Right atrium auricular region (tissue), 2 donors: ENCODE data around the gene ONECUT3. TPM values are rescaled to one million over a fixed set of nuclear protein-coding genes. Genes with fewer than 3 reads are reported as not detected.
A peak's percentile ranks its signal among the peaks of the same experiment; 100 is the strongest.

Experiments used
- DNase-seq: peaks from one replicate; pipeline ENCODE4 v3.0.0-alpha.2; 2019; ENCODE audit warnings: low spot score
- H3K27ac ChIP-seq, 2 donors: fragments of 200-600 bp; sonication (generic); 1 replicate in 1 of 2; 2 replicates in 1 of 2; pipeline ENCODE4 v1.5.1; 2016 to 2019
- H3K27me3 ChIP-seq, 2 donors: fragments of 200-600 bp; sonication (generic); one replicate each; pipeline versions ENCODE4 v1.5.1 to v1.6.0; 2017 to 2019
- H3K36me3 ChIP-seq: fragments of 200-600 bp; sonication (generic); one replicate; pipeline ENCODE4 v1.5.1; 2016
- H3K4me1 ChIP-seq, 2 donors: fragments of 200-600 bp; sonication (generic); one replicate each; pipeline versions ENCODE4 v1.5.1 to v1.6.0; 2017 to 2019
- H3K4me3 ChIP-seq, 2 donors: fragments of 200-600 bp; sonication (generic); 1 replicate in 1 of 2; 2 replicates in 1 of 2; pipeline ENCODE4 v1.5.1; 2017 to 2019; ENCODE audit warnings: mild to moderate bottlenecking in 1 of 2, moderate library complexity in 1 of 2
- H3K9me3 ChIP-seq, 2 donors: fragments of 200-600 bp; sonication (generic); one replicate each; pipeline ENCODE4 v1.5.1; 2019
- total RNA-seq, 2 donors: library from RNA; depleted of rRNA; stranded (reverse); fragments of >200 nt; gene quantifications; one replicate each; pipeline ENCODE4 v1.1.0, GENCODE V29; 2016
- TF ChIP-seq, protein P1 (sequence below), 2 donors: fragments of 200-600 bp; sonication (generic); IDR thresholded peaks; one replicate each; pipeline ENCODE4 v1.5.1; 2019; ENCODE audit warnings: antibody characterized with exemption in 2 of 2

Gene ONECUT3
- total RNA-seq, 2 donors from 2014 or later = not detected

DNA sequence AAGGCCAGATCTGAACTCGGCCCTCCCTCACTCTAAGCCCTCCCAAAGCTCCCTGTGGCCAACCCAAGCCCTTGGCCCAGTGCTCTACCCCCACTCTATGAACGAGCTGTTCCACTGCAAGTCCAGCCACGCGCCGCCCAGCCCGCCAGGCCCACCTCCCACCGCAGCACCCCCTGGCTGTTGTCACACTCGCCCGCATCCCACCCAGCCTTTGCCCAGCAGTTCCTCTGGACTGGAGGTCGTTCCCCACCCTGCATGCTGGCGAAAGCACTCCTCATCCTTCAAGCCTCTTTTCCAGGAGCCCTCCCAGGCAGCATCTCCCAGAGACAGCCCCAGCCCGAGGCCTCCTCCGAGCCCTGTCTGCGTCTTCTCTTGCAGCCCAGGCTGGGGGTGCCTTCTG, 33.1 kb upstream of the ONECUT3 start:
- Histone ChIP-seq H3K9me3 (no peaks in the 10 kb centered on the region), H3K27me3 (peaks cover 9 to 17% of the 10 kb centered on the region in 2 donors), H3K4me3 (no peak overlapping the region), H3K4me1 (peaks cover 0 to 8% of the 10 kb centered on the region in 2 donors), H3K36me3 (no peaks in the 10 kb centered on the region), H3K27ac (no peak overlapping the region)
- TF ChIP-seq, protein P1, sequence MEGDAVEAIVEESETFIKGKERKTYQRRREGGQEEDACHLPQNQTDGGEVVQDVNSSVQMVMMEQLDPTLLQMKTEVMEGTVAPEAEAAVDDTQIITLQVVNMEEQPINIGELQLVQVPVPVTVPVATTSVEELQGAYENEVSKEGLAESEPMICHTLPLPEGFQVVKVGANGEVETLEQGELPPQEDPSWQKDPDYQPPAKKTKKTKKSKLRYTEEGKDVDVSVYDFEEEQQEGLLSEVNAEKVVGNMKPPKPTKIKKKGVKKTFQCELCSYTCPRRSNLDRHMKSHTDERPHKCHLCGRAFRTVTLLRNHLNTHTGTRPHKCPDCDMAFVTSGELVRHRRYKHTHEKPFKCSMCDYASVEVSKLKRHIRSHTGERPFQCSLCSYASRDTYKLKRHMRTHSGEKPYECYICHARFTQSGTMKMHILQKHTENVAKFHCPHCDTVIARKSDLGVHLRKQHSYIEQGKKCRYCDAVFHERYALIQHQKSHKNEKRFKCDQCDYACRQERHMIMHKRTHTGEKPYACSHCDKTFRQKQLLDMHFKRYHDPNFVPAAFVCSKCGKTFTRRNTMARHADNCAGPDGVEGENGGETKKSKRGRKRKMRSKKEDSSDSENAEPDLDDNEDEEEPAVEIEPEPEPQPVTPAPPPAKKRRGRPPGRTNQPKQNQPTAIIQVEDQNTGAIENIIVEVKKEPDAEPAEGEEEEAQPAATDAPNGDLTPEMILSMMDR (IDR thresholded peaks at IDR 0.05) = no peak
- no peak for DNase-seq

DNA sequence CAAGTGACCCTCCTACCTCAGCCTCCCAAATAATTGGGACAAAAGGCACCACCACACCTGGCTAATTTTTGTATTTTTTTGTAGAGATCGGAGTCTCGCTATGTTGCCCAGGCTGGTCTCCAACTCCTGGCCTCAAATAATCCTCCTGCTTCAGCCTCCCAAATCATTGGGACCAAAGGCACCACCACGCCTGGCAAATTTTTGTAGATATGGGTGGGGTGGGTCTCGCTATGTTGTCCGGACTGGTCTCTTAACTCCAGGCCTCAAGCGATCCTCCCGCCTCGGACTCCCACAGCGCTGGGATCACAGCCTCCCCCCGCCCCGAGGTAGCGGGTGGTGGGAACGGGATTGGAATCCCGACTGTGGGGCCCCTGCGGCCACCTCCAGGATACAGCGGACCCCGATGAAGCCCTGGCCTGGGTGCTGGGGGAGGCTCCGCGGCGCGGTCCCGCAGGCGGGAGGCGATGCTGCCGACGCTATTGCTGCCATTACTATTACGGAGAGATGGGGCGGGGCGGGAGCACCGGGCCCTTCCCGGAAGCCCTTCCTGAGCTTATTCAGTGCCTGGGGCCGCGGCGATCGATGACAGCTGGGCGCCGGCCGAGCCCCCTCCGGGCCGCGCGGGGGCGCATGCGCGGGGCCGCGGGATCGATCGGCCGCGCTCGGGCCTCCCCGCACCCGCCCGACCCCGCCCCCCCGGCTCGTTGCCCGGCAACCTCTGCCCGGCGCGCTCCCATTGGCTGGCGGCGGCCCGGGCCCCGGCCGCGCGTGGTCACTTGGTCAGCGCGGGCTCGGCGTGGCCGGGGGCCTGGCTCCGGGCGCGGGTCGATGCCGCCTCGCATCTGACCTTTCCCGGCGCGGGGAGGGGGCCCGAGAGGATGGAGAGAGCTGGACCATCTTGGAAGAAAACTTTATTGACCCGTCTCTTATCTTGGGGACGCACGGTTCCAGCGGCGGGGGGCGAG, 27.9 kb upstream of the ONECUT3 start:
- Histone ChIP-seq H3K27ac (no peak overlapping the region), H3K4me3 (peak overlapping the region in 1 of 2 donors; percentile 51), H3K9me3 (no peaks in the 10 kb centered on the region), H3K4me1 (peaks cover 0 to 7% of the 10 kb centered on the region in 2 donors), H3K27me3 (peaks cover 3 to 13% of the 10 kb centered on the region in 2 donors), H3K36me3 (no peaks in the 10 kb centered on the region)
- TF ChIP-seq, protein P1 (IDR thresholded peaks at IDR 0.05) = no peak
- DNase-seq = no peak

DNA sequence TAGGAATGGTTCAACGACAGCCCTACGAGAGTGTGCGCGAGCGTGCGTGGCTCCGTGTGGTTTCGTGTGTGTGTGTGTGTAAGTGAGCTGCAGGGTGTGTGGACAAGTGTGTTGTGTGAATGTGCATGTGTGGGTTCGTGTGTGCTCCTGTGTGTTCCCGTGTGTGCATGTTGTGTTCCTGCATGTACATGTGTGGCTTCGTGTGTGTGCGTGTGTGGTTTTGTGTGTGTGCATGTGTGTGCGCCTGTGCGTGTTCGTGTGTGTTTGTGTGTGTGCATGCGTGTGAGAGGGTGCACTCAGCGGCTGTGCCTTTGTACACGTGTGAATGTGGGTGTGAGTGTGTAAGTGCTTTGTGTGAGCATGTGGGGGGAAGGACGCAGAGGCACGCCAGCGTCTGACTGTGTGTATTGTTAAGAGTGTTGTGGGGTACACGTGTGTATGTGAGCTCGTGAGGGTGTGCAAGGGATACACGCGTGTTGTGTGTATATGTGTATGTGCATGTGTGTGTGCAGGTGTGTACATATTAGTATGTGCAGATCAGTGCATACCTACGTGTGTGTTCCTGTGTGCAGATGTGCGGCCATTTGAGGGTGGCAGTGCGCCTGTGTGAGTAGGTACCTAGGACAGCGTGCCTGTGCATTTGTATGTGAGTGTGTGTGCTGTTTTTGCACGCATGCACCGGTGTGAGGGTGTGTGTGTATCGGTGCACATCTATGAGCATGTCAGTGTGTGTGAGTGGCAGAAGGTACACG, 24.3 kb upstream of the ONECUT3 start:
- Histone ChIP-seq H3K27ac (no peak overlapping the region), H3K27me3 (peaks cover 3 to 13% of the 10 kb centered on the region in 2 donors), H3K9me3 (no peaks in the 10 kb centered on the region), H3K4me1 (peaks cover 0 to 7% of the 10 kb centered on the region in 2 donors), H3K4me3 (no peak overlapping the region), H3K36me3 (no peaks in the 10 kb centered on the region)
- DNase-seq = no peak
- TF ChIP-seq, protein P1 (IDR thresholded peaks at IDR 0.05) = no peak

DNA sequence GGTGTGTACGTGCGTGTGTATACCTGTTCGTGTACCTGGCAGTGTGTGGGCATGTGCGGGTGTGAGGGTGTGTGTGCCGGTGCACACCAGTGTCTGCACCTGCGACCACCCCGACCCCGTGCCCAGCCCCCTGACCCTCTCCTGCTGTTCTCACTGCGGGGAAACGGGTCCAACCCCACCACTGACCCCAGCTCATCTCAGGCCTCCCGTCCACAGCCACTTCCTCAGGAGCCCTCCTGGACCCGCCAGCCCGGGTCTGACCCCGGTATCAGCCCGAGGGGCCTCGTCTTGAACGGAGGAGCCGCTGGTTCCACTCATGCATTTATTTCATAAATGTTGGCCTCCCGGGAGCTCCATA, 23.8 kb upstream of the ONECUT3 start:
- TF ChIP-seq, protein P1 (IDR thresholded peaks at IDR 0.05) = no peak
- Histone ChIP-seq H3K36me3 (no peaks in the 10 kb centered on the region), H3K9me3 (no peaks in the 10 kb centered on the region), H3K4me3 (no peak overlapping the region), H3K4me1 (peaks cover 0 to 7% of the 10 kb centered on the region in 2 donors), H3K27me3 (peaks cover 3 to 16% of the 10 kb centered on the region in 2 donors), H3K27ac (no peak overlapping the region)
- no peak for DNase-seq

DNA sequence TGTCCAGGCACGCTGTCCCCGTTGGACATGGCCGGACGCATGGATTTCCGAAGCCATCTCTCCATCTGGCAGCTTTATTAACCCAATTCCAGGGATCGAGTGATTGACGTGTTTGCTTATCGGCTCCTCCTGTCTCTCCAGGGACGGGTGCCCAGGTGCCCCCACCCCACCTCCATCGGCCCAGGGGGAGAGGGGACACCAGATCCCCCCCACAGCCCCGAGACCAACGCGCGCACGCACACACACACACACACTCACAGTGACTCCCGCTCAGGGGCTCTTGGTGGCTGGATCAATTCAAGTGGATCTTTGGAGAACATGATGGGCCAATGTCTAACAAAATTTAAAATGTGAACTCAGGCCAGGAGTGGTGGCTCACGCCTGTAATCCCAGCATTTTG, 23.1 kb upstream of the ONECUT3 start:
- Histone ChIP-seq H3K4me3 (no peak overlapping the region), H3K4me1 (peaks cover 0 to 7% of the 10 kb centered on the region in 2 donors), H3K27ac (no peak overlapping the region), H3K27me3 (peaks cover 3 to 17% of the 10 kb centered on the region in 2 donors), H3K36me3 (no peaks in the 10 kb centered on the region), H3K9me3 (no peaks in the 10 kb centered on the region)
- no peak for DNase-seq
- TF ChIP-seq, protein P1 (IDR thresholded peaks at IDR 0.05) = no peak
